HG03139 (cell line): ENCODE results near the gene ZMYND8.
"Not testable (repeated sequence)": the region's sequence is repeated elsewhere in the genome, so short reads cannot be mapped to it uniquely, and the experiment has no call there.

Experiments used
- ATAC-seq: cut with Tn5 transposase; IDR thresholded peaks from one replicate; pipeline ENCODE4 v1.9.1; 2021; ENCODE audit not compliant: unreplicated experiment

The ZMYND8 gene

GRCh38 chr20:47314647-47315338 lies 41.7 kb downstream of the ZMYND8 start:
- ATAC-seq = no peak

- ATAC-seq = no peak
These were observed 44.4 kb downstream of the ZMYND8 start for GRCh38 chr20:47311967-47312681.

DNA sequence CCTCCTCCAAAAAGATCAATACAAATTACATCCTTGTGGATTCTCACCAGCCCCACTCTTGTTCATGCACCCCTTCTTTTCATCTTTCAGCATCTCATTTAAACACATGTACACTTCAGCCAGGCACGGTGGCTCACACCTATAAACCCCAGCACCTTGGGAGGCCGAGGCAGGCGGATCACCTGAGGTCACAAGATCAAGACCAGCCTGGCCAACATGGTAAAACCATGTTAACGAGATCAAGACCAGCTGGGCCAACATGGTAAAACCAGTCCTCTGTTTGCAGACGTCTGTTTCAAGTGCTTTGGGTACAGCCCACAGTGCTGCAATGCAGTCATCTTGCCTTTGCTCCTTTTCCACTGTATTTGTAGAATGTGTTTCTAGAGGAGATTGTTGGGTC lies 45.3 kb downstream of the ZMYND8 start:
- no peak for ATAC-seq

DNA sequence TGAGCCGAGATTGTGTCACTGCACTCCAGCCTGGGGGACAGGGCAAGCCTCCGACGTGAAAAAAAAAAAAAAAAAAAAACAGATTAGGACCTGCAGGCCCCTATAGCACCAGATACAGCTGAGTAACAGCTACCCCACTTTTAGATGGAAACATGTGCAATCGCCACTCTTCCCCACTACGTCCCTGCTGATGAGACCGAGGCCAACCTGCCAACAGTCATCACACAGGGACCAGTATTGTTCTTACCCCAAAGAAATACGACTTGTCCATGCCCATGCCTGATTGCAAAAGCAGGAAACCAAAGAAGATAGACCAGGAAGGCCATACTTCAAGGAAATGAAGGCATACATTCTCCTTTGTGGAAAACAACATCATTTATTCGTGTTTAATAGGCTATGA lies 45.8 kb downstream of the ZMYND8 start:
- no peak for ATAC-seq

DNA sequence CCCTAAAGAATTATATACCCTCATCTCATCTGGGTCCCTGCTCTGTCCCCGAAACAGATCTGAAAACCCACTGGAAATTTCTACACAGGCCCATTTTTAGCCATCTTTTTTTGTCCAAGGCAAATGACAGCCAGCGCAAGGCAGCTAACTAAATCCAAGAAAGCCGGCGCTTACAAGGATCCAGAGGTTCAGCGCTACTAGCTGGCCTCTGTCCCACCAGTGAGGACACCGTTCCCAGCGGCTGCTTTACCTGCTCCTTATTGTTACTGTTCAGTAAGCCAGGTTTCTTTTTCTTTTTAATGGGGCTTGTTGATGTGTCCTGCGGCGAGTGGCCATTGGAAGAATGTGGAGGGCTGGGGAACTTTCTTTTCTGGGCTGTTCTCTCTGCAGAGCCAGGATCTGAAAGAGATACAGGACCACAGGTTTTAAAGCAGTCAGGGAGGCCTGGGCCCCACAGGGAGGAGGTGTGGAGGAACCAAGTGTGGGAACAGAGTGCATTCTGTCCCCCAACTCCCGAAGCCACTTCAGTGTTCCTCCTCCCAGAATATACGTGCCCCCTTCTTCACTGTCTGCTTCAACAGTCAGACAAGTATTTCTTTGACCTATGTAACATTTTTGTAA lies 46.6 kb downstream of the ZMYND8 start:
- ATAC-seq = no peak

- no peak for ATAC-seq
These were observed 47.1 kb downstream of the ZMYND8 start for GRCh38 chr20:47309394-47309793.

GRCh38 chr20:47307569-47307968 lies 48.9 kb downstream of the ZMYND8 start:
- not testable (repeated sequence) for ATAC-seq

DNA sequence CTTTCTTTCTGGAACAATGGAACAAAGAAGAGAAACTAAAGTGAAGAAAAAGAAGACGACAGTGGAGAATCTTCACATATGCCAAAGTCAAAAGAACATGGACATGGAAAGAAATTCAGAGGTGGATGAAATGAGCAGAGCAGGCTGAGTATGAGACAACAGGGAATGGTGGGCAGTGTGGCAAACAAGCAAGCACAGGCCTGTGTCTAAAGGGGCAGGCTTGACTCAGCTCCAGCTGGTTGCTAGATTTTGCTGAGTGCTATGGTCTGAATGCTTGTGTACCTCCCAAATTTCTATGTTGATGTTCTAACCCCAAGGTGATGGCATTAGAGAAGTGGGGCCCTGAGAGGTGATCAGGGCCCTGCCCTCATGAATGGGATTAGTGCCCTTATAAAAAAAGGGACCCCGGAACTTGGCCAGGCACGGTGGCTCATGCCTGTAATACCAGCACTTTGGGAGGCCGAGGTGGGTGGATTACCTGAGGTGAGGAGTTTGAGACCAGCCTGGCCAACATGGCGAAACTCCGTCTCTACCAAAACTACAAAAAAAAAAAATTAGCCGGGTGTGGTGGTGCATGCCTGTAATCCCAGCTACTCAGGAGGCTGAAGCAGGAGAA lies 49.6 kb downstream of the ZMYND8 start:
- no peak for ATAC-seq

GRCh38 chr20:47306095-47306494 lies 50.4 kb downstream of the ZMYND8 start:
- no peak for ATAC-seq

GRCh38 chr20:47305667-47306066 lies 50.8 kb downstream of the ZMYND8 start:
- no peak for ATAC-seq

- no peak for ATAC-seq
These were observed 52.2 kb downstream of the ZMYND8 start for GRCh38 chr20:47304287-47304686.

DNA sequence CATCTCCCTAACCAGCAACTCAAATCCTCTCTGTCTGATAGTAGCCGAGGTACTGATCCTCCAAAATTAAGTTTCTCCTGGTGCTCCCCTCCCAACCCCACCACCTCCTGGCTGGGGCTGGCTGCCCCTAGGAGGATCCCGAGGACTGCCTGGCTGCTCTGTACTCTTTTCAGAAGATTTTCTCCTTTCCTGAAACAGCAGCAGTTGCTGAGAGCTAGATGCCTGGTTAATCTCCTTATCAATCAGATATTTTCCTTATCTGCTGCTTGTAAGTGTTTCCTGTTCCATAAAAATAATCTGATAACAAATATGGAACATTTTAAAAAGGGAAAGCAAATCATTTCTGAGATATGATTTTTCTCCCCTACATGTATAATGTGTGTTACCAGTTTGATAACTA lies 52.8 kb downstream of the ZMYND8 start:
- no peak for ATAC-seq

DNA sequence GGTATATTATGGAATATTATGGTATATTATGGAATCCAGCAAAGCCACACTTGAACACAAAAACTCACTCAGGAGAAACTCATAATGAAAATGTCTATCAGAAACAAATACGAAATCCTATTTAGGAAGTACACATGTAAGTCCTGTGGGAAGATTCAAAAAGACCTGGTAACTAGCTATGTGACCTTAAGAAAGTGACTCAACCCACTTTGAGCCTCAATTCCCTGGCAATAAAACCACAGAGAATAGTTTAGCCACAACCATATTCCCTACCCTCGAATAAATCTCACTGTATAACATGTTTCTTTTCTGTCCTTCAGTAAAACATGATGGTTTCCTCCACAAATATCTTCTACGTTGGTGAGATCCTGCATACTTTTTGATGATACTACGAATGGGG lies 56.4 kb downstream of the ZMYND8 start:
- ATAC-seq = no peak

DNA sequence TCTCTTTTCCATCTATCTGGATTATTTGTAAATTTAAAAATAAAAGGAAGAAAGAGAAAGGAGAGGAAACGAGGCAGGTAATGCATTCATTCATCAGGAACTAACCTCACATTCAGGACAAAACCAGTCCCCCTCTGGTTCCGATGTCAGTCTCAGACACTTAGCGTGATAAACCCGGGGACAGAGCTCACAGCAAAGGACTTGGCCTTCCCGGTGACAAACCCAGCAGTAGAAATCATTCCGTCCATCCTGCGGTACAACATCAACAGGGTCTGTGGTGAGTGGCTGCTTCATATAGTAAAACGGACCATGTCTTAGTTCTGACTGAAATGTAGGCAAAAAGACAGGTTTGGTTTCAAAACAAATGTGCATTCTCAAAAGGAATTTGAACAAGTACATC lies 57.9 kb downstream of the ZMYND8 start:
- no peak for ATAC-seq

DNA sequence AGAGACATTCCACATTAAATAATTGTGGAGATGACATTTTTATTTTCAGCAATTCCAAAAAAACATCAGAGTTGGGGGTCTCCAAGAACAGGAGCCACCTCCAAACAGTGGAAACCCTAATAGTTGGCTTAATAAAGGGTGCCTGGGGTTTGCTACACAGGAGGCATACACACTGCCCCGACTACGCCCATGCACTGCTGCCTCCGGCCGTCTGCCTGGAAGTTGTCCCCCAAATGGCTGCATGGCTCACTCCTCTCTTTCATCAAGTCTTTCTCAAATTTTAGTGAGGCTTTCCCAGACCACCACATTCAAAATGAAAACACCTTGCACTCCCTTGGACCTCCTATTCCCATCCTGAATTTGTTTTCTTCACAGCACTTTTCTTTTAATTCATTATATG lies 58.8 kb downstream of the ZMYND8 start:
- ATAC-seq = no peak

GRCh38 chr20:47296950-47297349 lies 59.5 kb downstream of the ZMYND8 start:
- ATAC-seq = no peak

DNA sequence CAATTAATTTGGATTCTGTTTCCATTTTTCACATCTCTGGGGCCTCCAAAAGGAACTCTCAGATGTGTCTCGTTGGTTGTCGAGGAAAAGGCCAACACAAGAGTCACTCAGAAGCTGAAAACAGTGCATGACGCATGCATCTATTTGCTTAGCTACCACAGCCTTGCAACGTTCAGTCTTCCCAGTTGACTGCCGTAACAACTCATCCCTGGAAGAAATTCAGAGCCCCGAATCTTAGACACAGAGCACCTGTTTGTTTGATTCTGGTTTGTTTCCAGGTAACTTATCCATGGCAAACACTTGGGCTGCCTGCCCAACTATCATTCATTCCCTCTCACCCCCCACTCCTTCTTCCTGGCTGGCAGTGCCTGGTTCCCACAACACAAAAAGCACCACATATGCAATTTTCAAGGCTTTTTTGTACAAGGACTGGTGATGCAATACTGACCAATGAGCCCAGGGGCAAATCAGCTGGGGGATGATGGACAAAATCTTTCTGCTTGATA lies 60.5 kb downstream of the ZMYND8 start:
- no peak for ATAC-seq

- no peak for ATAC-seq
These were observed 61.2 kb downstream of the ZMYND8 start for GRCh38 chr20:47295129-47295813.

- no peak for ATAC-seq
These were observed 62.9 kb downstream of the ZMYND8 start for GRCh38 chr20:47293631-47294030.

DNA sequence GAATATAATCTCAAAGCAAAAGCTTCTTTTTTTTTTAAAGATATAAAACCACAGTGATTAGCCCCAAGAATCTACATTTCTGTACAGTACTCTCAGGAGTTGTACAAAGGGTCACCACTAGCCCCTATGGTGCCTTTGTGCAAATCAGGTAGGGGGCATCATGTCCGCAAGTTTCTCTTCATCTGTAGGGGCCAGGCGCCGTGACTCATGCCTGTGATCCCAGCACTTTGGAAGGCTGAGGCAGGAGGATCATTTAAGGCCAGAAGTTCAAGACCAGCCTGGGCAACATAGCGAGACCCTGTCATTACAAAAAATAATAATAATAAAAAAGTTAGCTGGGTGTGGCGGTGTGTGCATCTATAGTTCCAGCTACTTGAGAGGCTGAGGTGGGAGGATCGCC lies 63.9 kb downstream of the ZMYND8 start:
- no peak for ATAC-seq
